ENCODE data around the gene LIFR. TPM values are rescaled to one million over a fixed set of nuclear protein-coding genes. Genes with fewer than 3 reads are reported as not detected.

The LIFR gene
- total and polyA plus RNA-seq, 2 donors (not counting 3 experiments of a cell fraction or from before 2014, with no cell fraction given), result 4.1 to 36.4 TPM

GRCh38 chr5:38534156-38534453 is 22.3 kb downstream of the LIFR start:
- no peaks in the 10 kb centered on the region for H4K20me1 ChIP-seq (replicated peaks; ENCODE audit: control insufficient read depth, extremely low read depth, insufficient read depth, low read length)
- POLR2A ChIA-PET, result no interaction called here
- H2AFZ ChIP-seq (ENCODE audit: low read depth, low read length), result no peak overlapping the region
- H3K4me2 ChIP-seq (ENCODE audit: insufficient read depth, low read length), result no peak overlapping the region
- no peak overlapping the region for H3K4me3 ChIP-seq (replicated peaks in 1 of 3; ENCODE audit: insufficient read depth in 1 of 3, low read depth in 1 of 3, low read length in 3 of 3)
- intact Hi-C loops (cut with micrococcal nuclease), result no loop called here
- dilution Hi-C loops (cut with MboI; ENCODE audit: extremely low pct_ligation_motif_present, low sequenced_read_pairs), result no loop called here
- no peak for FAIRE-seq
- peak; percentile 15 for DNase-seq (ENCODE audit: low read depth, low spot score)
- H3K4me1 ChIP-seq (ENCODE audit: control insufficient read depth, extremely low read depth, insufficient read depth, low read length), result no peaks in the 10 kb centered on the region
- BruUV-seq (replicated peaks), result no TSS peak
- no peaks in the 10 kb centered on the region for H3K9me1 ChIP-seq (replicated peaks; ENCODE audit: control insufficient read depth, extremely low read depth, insufficient read depth, low read length)
- no peak overlapping the region for H3K27ac ChIP-seq (ENCODE audit: insufficient read depth, low read depth, low read length)
- CTCF ChIA-PET, result interaction anchor here (3.7 kb wide), 1 partner anchor 92 kb away, joined by 17 read pairs; no protein-coding TSS in a partner anchor
- H3K36me3 ChIP-seq (ENCODE audit: control insufficient read depth in 2 of 2, extremely low read depth in 1 of 2, insufficient read depth in 2 of 2, low read length in 2 of 2), result no peaks in the 10 kb centered on the region
- no peaks in the 10 kb centered on the region for H3K9me3 ChIP-seq (replicated peaks; ENCODE audit: control insufficient read depth, insufficient read depth, low read length)
- TF ChIP-seq FOS (IDR thresholded peaks at IDR 0.05; ENCODE audit: borderline replicate concordance, insufficient read depth, low read length), result no peak
- no peak for TF ChIP-seq POLR2A (IDR thresholded peaks at IDR 0.05; ENCODE audit: low read depth, low read length)
- no peak for TF ChIP-seq CTCF (IDR thresholded peaks at IDR 0.05; ENCODE audit: extremely low read depth in 1 of 2, insufficient read depth in 1 of 2, low read depth in 1 of 2, low read length in 2 of 2)
- TF ChIP-seq MAX (IDR thresholded peaks at IDR 0.05; ENCODE audit: insufficient read depth, insufficient read length), result no peak
- TF ChIP-seq MYC (IDR thresholded peaks at IDR 0.05; ENCODE audit: low read depth, low read length), result no peak
- TF ChIP-seq GATA2 (IDR thresholded peaks at IDR 0.05; ENCODE audit: insufficient read depth, insufficient read length, low read depth, low read length), result no peak
- no peak for TF ChIP-seq EZH2 (IDR thresholded peaks at IDR 0.05; ENCODE audit: borderline replicate concordance, low read depth, low read length, severe bottlenecking)
- TF ChIP-seq JUN (IDR thresholded peaks at IDR 0.05; ENCODE audit: borderline replicate concordance, insufficient read depth, insufficient read length, low read depth), result no peak
- TF ChIP-seq POLR2AphosphoS5 (IDR thresholded peaks at IDR 0.05; ENCODE audit: insufficient read depth, low read depth, low read length), result no peak
- H3K79me2 ChIP-seq (ENCODE audit: control insufficient read depth, insufficient read depth, low read length), result no peaks in the 10 kb centered on the region
- no peak overlapping the region for H3K9ac ChIP-seq (replicated peaks; ENCODE audit: extremely low read depth, insufficient read depth, low read length)
- no peaks in the 10 kb centered on the region for H3K27me3 ChIP-seq (ENCODE audit: control insufficient read depth in 2 of 2, insufficient read depth in 2 of 2, low read length in 2 of 2)
